Measurements from ENCODE around the gene ANKRD55. TPM values are rescaled to one million over a fixed set of nuclear protein-coding genes. Genes with fewer than 3 reads are reported as not detected.
A peak's percentile ranks its signal among the peaks of the same experiment; 100 is the strongest.
"Not testable (repeated sequence)": the region's sequence is repeated elsewhere in the genome, so short reads cannot be mapped to it uniquely, and the experiment has no call there.

The ANKRD55 gene
- total RNA-seq, 1 donor from 2014 or later, result 2.0 TPM

GRCh38 chr5:56212130-56212879 is 20.8 kb downstream of the ANKRD55 start:
- DNase-seq (ENCODE audit: low spot score in 2 of 2) (no peak), FAIRE-seq (no peak)

GRCh38 chr5:56211298-56211865 is 21.7 kb downstream of the ANKRD55 start:
- FAIRE-seq, result no peak

GRCh38 chr5:56208681-56209080 is 24.4 kb downstream of the ANKRD55 start:
- no peak for FAIRE-seq
- DNase-seq (ENCODE audit: low spot score in 2 of 2), result no peak

More at GRCh38 chr5:56211298-56211865, 21.7 kb downstream of the ANKRD55 start:
- no peak for DNase-seq (ENCODE audit: low spot score in 2 of 2)

- DNase-seq (ENCODE audit: low spot score in 2 of 2), result no peak
- no peak for FAIRE-seq
Observed at GRCh38 chr5:56207537-56207936, 25.6 kb downstream of the ANKRD55 start.

DNA sequence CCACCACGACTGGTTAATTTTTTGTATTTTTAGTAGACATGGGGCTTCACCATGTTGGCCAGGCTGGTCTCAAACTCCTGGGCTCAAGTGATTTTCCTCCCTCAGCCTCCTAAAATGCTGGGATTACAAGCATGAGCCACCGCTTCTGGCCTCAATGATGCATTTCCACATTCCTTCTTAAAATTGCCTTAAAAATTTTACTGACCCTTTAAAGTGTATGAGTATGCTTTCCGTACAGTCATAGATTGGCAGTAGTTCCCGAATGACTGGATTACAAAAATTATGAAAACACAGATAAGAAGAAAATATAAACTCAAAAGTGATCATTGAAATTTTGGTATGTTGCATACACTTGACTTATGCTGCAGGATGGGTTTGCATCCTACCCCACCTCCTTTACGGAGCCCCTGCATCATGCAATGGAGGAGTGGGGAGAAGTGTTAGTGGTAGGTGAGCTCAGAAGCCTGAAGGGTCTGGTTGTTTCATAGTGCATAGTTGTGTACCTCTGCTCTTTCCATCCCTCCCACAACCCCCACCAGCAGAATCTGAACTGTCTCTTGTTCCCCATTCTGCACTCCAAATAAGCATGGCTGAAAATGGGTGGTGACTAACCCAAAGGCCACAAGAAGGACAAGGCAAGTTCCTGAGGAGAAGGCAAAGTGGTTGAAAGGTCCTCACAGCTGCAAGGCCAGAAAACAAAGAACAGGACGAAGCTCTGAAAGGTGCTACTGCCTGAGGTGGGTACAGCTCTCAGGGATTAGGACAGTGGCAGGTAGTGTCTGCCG is 26.8 kb downstream of the ANKRD55 start:
- no peak for FAIRE-seq

GRCh38 chr5:56203936-56204335 is 29.2 kb downstream of the ANKRD55 start:
- not testable (repeated sequence) for DNase-seq (ENCODE audit: low spot score in 2 of 2); FAIRE-seq

More for the DNA sequence above, 26.8 kb downstream of the ANKRD55 start:
- no peak for DNase-seq (ENCODE audit: low spot score in 2 of 2)

GRCh38 chr5:56202483-56202882 is 30.6 kb downstream of the ANKRD55 start:
- DNase-seq (ENCODE audit: low spot score in 2 of 2), result no peak
- FAIRE-seq, result no peak

GRCh38 chr5:56201762-56202261 is 31.3 kb downstream of the ANKRD55 start:
- not testable (repeated sequence) for DNase-seq (ENCODE audit: low spot score in 2 of 2); FAIRE-seq

- no peak for FAIRE-seq
- DNase-seq (ENCODE audit: low spot score in 2 of 2), result peak; percentile 48 to 62
Observed at GRCh38 chr5:56200971-56201666, 32.0 kb downstream of the ANKRD55 start.

DNA sequence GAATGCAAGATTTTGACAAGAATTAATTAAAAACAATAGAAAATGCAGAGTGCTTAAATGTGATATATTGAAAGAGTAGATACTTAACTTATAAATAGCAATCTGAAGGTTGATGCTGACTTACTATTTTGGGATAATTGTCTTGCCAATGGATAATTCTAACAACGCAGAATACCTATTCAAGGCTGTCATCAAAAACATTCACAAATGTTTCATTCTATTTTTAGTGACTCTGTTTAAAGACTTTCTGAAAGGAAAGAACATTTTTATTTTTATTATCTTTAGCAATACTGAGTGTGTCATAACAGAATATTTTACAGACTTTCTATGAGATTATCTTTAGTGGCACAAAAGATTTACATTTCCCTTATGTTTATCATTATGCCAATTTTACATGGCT is 38.1 kb downstream of the ANKRD55 start:
- no peak for DNase-seq (ENCODE audit: low spot score in 2 of 2)
- FAIRE-seq, result no peak

DNA sequence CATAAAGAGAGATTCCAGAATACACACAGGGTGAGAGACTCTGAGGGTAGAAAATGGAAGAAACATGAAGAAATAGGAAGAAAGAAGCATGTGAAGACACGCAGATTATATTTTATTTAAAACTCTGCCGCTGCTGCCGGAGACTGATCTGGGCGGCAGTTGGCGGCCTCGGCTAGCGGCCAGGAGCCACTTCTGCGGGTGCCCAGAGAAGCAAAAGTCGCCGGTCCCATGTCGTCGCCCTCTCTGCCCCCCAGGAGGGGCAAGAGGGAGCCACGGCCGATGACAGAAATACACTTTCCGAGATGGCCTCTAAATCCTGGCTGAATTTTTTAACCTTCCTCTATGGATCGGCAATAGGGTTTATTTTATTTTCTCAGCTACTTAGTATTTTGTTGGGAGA is 40.9 kb downstream of the ANKRD55 start:
- FAIRE-seq, result no peak
- DNase-seq (ENCODE audit: low spot score in 2 of 2), result no peak

DNA sequence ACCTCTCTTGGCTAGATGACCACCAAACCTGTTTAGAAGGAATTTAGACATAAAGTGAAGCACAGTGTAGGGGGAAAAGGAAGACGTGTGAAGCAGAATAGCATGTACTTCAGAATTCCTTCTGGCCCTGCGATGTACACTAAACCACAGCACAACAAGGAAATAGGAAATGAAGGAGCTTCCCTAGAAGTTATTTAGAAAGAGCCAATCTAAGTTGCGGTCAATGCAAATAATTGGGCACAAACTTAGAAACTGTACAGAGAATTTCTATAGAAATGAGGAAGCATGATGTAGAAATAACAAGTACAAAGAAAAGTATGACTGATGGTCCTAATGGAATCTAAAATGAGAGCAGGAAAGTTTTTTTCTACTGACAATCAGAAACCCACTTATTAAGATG is 41.5 kb downstream of the ANKRD55 start:
- FAIRE-seq, result no peak
- no peak for DNase-seq (ENCODE audit: low spot score in 2 of 2)

GRCh38 chr5:56190497-56190896 is 42.6 kb downstream of the ANKRD55 start:
- DNase-seq (ENCODE audit: low spot score in 2 of 2) (no peak), FAIRE-seq (no peak)

DNA sequence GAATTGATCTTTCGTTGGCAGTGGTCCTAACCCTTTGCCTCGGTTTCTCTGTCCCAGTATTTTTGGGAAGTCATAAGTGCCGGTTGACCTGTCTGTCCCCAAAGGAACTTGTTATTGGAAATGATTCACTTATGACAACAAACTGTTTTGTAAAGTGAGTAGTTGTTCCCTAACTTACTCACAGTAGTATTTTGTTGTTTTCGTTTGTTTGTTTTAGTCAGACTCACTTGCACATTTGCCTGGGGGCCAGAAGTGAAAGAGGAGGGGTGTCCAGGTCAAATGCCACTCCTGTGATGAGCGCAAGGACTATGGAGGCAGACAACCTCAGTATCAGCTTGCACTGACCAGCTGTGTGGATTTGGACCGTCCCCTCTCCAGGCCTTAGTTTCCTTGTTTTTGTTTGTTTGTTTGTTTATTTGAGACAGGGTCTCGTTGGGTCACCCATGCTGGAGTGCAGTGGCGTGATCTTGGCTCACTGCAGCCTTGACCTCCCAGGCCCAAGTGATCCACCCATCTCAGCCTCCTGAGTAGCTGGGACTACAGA is 47.3 kb downstream of the ANKRD55 start:
- FAIRE-seq (no peak), DNase-seq (ENCODE audit: low spot score in 2 of 2) (no peak)

- DNase-seq (ENCODE audit: low spot score in 2 of 2) (no peak), FAIRE-seq (no peak)
Observed at GRCh38 chr5:56183506-56183905, 49.6 kb downstream of the ANKRD55 start.

- FAIRE-seq (no peak), DNase-seq (ENCODE audit: low spot score in 2 of 2) (no peak)
Observed at GRCh38 chr5:56179442-56179841, 53.7 kb downstream of the ANKRD55 start.

DNA sequence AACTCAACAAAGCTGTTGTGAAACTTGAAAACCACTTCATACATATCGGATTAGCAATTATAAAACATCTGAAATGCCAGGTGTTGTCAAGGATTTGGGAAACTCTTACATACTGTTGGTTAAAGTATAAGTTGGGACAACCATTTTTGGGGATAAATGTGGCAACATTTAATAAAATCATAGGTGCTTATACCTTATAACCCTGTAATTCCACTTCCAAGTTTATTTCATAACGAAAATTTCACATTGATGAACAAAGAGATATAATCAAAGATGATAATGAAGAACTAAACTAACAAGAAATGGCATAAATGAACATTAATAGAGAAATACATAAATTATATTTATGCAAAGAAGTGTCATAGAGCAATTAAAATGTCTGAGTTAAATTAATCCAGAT is 54.3 kb downstream of the ANKRD55 start:
- no peak for DNase-seq (ENCODE audit: low spot score in 2 of 2)
- no peak for FAIRE-seq

GRCh38 chr5:56176871-56177533 is 56.1 kb downstream of the ANKRD55 start:
- DNase-seq (ENCODE audit: low spot score in 2 of 2) (no peak), FAIRE-seq (no peak)

DNA sequence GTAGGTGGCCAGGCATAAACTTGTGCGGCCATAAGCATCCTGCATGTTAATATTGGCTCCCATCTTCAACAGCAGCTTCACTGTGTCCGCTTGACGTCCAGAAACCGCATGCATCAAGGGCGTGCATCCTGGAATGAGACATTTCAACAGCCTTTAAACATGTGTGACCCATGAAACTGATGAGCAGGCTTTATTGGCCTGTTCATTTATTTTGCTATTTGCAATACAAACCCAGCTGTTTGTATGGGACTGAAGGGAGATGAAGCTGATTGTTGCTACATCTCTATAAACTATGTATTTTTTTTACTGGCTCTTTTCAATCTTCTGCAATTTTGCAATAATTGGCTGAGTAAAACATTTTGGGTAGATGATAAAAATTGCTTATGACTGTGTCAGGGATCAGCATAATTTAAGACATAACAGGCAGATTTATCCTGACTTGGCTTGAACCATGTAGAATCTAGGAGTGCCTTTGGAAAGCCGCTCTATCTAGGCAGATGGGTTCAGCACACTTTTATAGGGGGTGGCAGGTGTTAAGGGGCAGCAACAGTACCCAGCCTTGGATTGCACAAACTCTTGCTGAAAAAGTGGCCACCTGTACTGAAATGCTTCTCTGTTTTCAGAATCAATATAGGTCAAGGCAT is 56.9 kb downstream of the ANKRD55 start:
- FAIRE-seq (no peak), DNase-seq (ENCODE audit: low spot score in 2 of 2) (no peak)

All from frontal cortex (tissue), 4 donors.